Measurements from ENCODE around the gene TUT7.

GRCh38 chr9:86304236-86304730 is 49.9 kb downstream of the TUT7 start:
- TF ChIP-seq CTCF (IDR thresholded peaks at IDR 0.05), result no peak
- TF ChIP-seq POLR2A (IDR thresholded peaks at IDR 0.05), result no peak

Measured in Peyer's patch (tissue), 4 donors.